GM18867 (cell line): ENCODE data around the gene TOMM22.

Source experiments
- ATAC-seq: cut with Tn5 transposase; IDR thresholded peaks from one replicate; pipeline ENCODE4 v1.9.1; 2021; ENCODE audit warnings: mild to moderate bottlenecking, moderate library complexity; ENCODE audit not compliant: unreplicated experiment

Gene TOMM22

DNA sequence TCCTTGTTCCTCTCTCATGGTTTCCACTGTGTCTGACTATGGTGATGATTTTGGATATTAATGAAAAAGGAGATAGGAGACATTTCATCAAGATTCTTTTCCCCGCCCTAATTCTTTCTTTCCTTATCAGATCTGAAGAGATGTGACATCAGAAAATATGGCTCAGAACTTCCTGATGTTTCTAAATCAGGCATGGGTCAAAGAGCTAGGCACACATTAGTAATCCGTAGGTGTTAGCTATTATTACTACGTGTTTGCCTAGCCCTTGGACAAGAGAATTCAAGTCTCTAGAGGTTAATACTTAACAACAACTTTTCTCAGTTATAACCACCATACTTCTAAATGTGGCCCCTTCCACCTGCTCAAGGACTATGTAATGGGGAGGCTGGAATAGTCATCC is 13.2 kb downstream of the TOMM22 start:
- ATAC-seq, result no peak

DNA sequence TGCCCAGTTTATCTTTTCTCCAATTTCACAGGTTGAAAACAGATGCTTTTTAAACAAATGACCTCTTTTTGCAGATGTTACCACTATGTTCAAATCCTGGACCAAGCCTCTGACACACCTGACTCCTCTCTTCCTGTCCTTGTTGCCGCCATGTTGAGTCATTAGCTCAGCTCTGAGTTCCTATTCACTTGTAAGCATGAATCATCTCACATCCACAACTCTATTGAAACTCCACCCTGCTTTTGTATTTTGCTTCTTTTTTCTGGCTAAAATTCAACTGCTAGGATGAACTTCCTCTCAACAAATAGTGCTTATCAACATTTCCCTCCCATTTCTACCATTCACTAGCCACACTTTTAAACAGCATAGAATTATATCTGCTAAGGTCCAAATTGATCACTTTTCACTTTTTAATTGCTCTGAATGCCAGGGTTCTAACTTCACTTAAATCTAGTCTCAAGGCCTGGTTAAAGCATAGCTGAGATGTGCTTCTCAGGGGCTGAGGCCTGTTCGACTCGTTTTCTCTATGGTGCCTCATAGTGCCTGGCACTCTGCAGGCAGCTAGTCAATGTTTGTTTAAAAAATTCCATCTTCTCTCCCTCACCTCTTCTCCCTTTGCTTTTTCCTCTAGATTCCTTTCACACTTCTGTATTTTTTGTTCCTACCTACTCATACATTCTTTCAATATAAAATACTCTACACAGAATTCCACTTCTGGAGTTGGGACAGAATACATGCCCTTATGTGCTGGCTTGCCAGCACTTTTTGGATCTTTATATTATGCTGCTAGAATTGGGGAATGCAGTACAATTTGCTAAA is 15.1 kb downstream of the TOMM22 start:
- no peak for ATAC-seq

DNA sequence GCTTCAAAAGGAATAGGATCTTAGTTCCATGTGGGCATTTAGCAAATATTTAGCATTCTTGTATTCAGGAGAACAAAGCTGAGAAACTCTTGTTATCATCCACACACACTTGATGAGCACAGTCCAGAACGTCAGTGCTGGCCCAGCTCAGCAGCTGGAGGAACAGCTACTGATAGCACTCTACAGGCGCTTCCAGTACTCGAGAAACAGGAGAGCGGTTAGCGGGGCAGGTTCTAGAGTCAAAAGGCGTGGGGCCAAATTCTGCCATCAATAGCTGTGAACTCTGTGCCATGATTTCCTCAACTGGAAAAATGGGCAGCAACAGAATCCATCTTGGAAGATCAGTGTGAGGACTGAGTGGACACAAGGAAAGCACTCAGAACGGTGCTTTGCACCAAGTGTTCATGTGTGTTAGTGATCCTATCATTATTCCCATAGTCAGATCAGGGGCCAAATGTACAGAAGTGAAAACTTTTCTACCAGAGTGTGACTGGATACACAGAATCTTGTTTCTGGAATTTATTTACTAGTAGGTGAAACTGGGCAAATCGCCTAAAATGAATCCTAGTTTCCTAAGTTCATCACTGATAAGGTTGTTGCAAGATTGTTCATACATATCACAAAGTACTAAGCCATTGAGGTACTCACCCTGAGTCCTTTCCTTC is 15.8 kb downstream of the TOMM22 start:
- ATAC-seq, result no peak

DNA sequence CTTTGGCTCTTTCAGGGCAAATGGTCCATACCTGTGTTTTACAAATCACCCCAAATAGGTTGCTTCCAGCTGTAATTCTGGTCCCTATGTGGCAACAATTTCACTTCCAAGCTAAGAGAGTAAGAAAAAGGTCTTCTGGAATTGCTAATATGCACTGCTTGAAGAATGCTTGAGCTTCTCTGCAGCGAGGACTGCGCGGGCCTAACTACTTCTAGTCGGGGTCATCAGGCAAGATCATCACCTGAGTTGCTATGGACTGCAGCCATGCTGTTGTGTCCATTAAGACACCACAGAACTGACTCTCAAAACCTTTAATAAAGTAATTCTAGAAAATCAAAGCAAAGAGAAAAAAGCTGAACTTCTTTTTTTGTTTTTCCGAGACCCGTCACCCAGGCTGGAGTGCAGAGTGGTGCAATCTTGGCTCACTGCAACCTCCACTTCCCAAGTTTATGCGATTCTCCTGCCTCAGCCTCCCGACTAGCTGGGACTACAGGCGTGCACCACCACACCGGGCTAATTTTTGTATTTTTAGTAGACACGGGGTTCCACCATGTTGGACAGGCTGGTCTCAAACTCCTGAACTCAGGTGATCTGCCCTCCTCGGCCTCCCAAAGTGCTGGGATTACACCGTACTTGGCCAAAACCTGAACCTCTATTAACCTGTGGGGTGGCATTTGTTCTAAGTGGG is 16.8 kb downstream of the TOMM22 start:
- ATAC-seq, result no peak

DNA sequence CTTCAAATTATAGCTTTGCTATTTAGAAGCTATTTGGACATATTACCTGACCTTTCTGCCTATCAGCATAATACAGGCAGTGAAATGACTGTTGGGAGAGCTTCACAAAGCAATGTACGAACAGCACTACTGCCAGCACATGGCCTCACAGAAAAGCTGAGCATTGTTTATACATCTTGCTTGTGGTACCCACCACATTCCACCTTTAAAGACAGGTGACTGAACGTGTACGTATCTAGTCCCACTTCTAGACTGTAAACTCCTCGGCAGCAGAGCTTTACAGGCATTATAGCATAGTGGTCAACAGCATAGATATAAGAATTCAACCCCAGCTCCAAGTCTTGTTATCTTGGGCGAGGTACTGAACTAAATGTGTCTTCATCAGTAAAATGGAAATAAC is 17.4 kb downstream of the TOMM22 start:
- no peak for ATAC-seq

- ATAC-seq, result no peak
These were observed 18.0 kb downstream of the TOMM22 start for GRCh38 chr22:38699784-38700183.

DNA sequence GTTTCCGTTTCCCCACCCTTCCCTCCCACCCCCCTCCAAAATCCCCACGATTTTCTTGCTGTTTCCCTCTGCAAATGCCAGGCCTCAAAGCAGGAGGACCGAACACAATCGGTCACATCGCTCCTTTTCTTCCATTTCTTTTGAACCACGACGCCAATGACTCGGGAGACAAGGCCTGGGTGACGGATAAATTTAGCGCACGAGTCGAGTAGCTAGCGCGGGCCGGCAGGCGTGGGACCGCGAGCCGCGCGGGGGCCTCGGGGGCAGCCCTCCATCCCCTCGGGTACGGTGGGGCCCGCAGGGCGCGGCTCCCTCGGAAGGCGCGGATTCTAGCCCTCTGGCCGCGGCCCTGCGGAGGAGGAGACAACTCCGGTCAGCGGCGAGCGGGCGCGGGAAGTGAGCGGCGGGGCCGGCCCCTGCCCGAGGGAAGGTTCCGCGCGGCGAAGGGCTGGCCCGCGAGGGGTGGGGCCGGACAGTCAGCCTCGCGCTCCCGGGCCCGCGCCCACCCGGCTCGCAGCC is 18.6 kb downstream of the TOMM22 start:
- no peak for ATAC-seq

DNA sequence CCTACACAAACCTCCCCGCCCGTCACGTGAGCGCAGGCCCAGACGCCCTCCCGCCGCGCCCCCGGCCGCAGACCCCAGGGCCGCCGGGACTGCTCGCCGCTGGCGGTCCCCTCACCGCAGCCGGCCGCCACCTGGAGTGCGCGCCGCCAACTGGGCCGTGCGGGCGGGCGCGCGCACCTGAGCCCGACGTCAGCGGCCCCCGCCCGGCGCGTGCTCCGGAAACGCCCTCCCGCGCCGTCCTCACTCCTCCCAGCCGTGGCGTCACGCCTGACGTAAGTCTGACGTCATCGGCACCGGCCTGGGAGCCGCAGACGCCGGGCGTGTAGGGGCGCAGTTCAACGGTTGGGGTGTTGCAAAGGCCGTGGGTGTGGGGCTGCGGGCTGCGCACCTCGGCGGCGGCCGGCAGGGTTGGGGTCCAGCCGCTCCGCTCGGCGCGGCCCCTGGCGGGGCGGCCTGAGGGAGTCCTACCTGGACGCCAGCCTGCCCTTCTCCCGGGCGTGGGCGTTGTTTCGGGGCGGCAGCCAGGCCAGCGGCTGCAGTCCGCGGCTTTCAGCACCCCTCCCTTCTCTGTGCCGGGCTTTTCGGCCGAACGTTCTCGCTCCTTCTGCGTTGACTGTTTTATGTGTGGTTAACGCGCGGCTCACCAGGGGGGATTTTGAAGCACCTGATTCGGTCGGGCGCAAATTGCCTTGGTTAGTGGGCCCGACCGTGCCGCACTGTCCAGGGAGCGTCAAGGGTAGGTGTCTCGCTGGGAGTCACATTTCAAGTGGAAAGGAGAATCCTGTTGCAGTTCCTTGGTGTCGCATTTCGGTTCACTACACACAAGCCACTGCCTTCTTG is 19.3 kb downstream of the TOMM22 start, which contains the start of gene JOSD1:
Gene JOSD1 (minus strand): TSS at position 155 of the 840 bp plus-strand sequence. CDS start 956 bp downstream, outside the sequence.
- peak; percentile 44 for ATAC-seq

DNA sequence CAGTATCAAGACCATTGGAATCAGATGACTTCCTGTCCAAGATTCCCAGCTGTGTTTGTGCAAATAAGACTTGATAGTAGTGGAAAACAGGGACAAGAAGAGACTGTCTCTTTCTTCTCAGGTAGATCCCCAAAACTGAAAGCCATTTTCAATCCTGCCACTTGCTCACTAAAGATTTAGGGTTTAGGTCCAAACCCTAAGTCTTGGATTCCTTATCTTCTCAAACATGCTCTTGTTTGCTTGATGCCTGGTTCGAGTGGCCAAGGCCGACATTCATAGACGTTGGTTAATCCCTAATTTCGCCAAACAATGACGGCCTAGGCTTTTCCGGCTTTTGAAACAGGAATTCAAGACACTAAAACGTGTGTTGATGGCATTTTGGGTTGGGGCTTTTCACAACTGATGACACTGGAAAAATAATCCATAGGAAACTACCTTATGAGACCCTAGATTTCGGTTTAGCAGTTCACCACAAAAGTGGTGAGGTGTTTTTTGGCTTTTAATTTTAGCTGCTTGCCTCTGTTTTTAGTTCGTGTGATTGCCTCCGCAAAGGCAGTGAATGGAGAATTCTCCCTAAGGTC is 23.0 kb downstream of the TOMM22 start:
- ATAC-seq, result no peak

DNA sequence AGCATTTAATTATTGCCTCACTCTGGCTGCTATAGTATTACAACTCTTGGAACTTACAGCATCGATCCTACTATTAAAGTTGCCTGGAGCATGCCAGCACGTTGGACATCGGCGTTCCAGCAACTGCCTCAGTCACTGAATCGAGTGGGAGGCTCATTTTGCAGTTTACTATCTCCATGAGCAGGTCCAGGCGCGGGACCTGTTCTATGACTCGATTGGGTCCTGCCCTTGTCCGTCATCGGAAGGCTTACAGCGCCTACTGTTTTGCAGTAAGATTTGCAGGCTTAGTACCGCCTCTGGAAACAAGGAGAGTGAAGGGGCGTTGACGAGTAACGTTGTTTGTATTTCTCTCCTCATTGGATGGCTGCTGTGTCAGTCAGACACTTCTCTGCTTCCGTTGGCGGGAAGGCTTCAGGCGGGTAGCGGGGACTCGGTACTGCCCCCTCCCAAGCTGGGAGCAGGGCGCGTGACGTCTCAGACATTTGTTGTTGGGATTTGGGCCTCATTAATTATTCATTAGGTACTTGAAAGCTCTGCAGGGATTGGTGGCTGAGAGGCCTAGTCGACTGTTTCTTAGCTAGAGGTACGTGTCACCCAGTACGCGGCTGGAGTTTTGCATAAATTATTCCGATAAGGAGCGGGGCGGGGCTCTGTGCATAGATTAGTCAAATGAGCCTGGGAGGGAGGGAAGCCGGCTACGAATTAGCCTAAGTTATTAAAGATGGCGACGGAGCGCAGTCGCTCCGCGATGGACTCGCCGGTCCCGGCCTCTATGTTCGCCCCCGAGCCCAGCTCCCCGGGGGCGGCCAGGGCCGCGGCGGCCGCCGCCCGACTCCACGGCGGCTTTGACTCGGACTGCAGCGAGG is 23.7 kb downstream of the TOMM22 start, which contains the start of gene GTPBP1:
Gene GTPBP1 (plus strand): TSS at position 710 of the 866 bp plus-strand sequence. CDS start 12 bp downstream, at position 722.
- peak; percentile 72 for ATAC-seq

DNA sequence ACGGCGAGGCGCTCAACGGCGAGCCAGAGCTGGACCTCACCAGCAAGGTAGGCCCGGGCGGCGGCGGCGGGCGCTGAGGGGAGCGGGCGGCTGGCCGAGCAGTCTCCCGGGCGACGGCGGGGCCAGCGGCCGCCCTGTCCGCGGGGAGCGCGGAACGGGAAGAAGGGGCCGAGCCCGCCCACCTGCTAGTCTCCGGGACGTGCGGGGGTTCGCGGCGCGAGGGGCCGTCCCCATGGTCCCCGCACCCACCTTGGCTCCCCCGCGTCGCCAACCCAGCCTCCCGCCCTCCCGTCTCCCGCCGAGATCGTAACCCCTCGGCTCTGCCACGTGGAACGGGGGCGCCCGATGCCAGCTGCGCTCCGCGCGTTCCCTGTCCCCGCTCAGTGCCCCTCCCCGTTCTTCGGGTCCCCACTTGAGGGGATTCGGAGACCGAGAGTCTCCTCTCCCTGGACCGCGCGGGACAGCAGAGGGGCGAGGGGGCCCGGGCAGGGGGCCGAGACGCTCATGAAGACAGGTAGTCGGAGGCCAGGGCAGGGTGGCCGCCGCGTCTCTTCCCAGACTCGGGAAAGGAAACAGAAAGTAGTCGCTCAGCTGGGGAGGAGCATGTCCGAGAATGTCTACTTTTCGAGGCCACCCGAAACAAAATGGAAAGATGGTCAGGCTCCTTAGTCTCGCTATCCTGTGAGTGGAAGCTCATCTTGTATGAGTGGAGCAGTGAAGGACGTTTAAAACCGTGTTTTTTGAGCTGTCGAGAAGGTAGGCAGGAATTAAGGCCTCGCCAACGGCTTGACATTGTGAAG is 24.5 kb downstream of the TOMM22 start:
- ATAC-seq, result peak; percentile 4

- ATAC-seq, result no peak
These were observed 25.1 kb downstream of the TOMM22 start for GRCh38 chr22:38706901-38707195.

DNA sequence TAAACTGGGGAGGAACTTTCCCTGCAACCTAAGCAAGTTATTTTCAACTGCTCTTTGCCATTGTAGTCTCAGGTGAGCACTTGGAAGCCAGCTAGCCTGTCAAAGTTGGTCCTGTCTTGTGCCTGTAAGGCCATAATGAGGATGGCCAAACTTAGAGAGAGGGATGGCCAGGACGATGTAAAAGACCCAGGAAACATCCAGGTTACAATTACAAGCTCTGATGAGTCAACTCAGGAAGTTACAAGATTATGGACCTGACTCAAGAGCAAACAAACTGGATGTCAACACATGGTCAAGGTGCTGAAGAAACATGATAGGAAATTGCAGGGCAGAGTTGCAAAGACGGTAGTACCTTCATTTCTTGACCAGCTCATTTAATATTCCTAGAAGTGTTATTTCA is 25.6 kb downstream of the TOMM22 start:
- ATAC-seq, result no peak

DNA sequence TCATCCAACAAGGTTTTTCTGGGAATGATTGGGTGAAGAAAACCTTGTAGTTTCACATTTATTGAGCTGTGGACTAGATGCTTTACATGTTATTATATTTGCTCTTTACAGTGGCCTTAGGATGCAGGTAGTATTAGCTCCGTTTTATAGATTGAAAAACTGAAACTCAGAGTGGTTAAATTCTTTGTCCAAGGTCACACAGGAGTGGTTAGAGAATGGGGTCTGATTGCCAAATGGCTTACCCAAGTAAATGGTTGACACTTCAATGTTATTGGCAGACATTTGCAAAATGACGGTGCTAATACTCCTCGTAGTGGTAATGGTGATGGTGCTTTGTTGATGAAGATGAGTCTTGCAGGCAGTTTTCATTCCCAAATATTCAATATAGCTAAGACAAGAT is 26.2 kb downstream of the TOMM22 start:
- ATAC-seq, result no peak

- ATAC-seq, result no peak
These were observed 27.5 kb downstream of the TOMM22 start for GRCh38 chr22:38709306-38709705.

DNA sequence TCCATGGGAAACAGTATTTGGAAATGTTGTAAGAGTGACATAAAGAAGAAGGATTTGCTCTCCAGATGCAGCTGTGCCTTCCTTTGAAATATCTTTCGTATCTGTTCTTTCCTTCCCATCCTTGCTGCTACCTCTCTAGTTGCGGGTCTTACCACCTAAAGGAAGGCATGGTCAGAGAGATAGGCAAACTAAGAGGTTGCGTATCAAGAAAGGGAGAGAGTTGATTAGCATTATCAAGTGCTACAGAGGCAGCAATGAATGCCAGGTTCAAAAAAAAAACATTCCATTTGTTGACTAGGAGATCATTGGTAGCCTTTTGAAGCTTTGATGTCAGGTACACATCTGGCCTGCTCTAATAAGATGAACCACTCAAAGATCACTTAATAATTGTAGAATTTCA is 28.6 kb downstream of the TOMM22 start:
- no peak for ATAC-seq

DNA sequence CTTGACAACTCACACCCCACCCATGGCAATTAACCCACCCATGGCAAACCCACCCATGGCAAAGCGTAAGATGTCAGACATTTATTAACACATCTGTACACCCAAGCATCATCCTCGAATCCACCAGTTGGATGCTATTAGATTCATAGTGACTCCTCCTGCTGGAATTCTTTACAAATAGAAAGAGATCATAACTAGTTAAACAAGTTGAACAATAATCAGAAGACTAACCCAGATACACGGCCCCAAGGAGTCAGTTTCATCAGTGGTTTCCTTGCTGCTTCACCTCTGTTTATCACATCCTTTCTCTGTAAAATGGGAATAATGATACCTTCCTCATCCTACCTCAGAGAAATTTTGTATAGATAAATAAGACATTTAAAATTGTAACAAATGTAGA is 29.1 kb downstream of the TOMM22 start:
- ATAC-seq, result no peak

DNA sequence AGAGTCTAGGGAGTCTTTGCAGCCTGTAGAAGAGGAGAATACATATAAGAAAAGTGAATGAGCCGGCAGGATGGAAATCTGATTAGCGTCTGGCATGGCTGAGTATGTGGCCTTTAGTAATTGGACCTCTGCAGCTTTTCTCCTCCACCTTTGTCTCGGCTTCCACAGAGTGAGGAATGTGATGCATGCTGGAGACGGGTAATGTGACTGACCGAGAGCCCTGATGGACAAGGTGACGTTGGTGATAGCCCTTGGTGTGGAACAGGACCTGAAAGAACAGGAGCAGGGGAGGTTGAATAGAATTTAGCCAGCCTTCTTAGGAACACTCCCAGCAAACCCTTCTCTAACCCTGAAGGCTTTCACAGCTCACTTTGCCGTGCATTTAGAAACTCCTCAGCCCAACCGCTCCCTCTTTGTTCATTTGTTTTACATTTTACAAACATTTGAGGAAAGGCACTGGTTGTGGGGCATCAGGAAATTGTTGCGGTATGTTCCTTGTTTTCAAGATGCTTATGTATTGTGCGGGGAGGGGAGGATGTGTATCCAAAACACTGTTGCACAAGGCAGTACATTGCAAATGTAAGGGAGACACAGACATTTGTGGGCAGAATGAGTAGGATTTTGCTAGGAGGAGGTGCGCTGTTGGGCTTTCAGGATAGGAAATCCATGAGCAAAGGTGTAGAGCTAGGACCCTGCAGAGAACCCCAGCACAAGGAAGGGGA is 30.9 kb downstream of the TOMM22 start:
- no peak for ATAC-seq
